C4-2B (cell line): ENCODE data around the gene ALOX5AP.

Experiments
- H3K27ac ChIP-seq: fragments of 450-650 bp; 2 replicates; pipeline ENCODE4 v1.5.1; 2017
- ZFX ChIP-seq: fragments of 450-650 bp; IDR thresholded peaks from 2 replicates; pipeline ENCODE4 v1.6.1; 2017
- TF ChIP-seq, protein P1 (sequence below): fragments of 450-650 bp; conservative IDR thresholded peaks from 2 replicates; pipeline ENCODE4 v1.5.1; 2017; ENCODE audit warnings: mild to moderate bottlenecking

ALOX5AP gene

DNA sequence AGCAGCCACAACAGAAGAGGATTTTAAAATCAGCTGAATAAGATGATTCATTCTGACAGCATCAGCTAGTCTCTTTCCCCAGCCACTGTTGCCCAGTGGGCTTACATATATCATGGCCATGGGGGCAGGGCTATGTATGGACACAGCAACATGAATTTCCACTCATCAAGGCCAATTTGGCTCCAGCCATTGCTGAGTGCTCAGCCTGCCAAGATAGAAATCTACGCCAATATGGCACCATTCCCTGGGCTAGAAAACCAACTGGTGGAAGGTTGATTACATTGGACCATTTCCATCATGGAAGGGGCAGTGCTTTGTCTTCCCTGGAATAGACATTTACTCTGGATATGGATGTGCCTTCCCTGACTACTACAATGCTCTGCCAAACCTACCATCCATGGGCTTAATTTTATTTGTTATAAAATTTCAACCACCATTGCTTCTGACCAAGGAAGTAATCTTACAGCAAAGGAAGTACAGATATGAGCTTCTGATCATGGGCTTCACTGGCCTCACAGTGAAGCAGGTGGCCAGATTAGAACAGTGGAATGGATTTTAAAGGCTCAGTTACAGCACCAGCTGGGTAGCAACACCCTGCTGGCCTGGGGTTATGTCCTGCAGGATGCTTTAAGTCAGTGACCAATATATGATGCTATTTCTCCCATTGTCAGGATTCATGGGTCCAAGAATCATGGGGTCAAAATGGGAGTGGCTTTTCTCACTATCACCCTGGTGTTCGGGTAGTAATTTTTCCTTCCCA lies 9.8 kb upstream of the ALOX5AP start:
- peak overlapping the region; percentile 64; the same call in 1 of the 2 replicates for H3K27ac ChIP-seq
- TF ChIP-seq, protein P1, sequence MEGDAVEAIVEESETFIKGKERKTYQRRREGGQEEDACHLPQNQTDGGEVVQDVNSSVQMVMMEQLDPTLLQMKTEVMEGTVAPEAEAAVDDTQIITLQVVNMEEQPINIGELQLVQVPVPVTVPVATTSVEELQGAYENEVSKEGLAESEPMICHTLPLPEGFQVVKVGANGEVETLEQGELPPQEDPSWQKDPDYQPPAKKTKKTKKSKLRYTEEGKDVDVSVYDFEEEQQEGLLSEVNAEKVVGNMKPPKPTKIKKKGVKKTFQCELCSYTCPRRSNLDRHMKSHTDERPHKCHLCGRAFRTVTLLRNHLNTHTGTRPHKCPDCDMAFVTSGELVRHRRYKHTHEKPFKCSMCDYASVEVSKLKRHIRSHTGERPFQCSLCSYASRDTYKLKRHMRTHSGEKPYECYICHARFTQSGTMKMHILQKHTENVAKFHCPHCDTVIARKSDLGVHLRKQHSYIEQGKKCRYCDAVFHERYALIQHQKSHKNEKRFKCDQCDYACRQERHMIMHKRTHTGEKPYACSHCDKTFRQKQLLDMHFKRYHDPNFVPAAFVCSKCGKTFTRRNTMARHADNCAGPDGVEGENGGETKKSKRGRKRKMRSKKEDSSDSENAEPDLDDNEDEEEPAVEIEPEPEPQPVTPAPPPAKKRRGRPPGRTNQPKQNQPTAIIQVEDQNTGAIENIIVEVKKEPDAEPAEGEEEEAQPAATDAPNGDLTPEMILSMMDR, result no peak
- no peak for TF ChIP-seq ZFX

DNA sequence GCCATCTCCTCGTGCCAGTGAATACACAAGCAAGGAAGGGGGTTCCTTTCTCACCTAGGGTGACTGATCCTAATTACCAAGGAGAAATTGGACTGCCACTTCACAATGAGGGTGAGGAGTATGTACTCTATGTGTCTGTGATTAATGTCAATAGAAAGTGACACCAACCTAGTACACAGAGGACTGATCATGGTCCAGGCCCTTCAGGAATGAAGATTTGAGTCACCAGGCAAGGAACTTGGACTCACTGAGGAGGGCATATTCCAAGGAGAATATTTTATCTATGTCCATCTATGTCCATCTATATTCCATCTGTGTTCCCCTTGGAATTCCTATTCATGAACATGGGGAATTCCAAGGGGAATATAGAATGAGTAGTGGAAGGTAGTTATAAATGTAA lies 9.2 kb upstream of the ALOX5AP start:
- H3K27ac ChIP-seq, result peak overlapping the region; percentile 64; the same call in 1 of the 2 replicates
- TF ChIP-seq, protein P1, result no peak
- no peak for TF ChIP-seq ZFX

DNA sequence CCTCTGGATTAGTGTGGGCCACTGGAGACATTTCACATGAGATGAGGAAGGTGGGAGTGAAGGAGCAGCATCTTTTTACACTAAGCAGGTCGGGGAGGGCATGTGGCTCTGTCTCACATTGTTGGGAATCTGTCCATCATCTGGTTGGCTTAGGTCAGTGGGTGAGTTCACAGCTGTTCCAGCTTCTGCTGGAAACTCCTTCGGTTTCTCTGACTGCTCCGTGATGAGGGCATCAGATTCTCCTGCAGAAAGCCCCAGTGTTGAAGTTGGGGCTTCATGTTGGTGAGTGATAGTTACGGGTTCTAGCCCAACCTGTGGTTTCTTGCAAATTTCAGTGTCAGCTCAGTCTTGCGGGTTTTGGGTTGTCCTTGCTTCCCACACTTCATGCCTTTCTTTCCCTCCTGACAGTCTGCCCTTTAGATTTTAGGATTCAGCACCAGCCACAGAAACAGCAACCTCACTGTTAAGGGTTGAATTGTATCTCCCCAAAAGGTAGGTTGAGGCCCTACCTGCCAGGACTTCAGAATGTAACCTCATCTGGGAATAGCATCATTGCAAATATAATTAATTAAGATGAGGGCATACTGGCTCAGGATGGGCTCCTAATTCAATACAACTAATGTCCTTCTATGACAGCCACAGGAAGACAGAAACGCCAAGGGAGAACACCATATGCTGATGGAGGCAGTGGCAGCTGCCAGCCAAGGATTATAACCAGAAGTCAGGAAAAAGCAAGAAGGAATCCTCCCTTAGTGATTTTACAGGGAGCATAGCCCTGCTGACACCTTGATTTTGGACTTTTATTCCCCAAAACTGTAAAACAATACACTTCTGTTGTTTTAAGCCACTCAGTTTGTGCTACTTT lies 7.6 kb upstream of the ALOX5AP start:
- TF ChIP-seq, protein P1, result no peak
- TF ChIP-seq ZFX, result no peak
- H3K27ac ChIP-seq, result no peak overlapping the region

DNA sequence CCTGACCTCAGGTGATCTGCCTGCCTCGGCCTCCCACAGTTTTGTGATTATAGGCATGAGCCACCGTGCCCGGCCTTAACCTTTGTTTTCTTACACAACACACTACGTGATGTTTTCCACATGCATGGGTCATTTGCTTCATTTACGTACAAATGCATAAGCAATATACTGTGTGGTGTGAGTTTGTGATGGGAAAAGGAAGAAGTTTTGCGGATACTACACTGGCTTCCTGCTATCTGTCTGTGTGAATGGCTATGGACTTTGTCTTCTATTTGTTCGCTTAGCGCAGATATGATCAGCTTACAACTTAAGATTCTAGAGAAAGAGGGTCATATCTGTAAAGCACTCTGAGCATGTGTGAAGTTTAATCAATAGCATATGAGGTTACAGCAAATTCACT lies 5.5 kb upstream of the ALOX5AP start:
- H3K27ac ChIP-seq, result no peak overlapping the region
- no peak for TF ChIP-seq ZFX
- TF ChIP-seq, protein P1, result no peak

DNA sequence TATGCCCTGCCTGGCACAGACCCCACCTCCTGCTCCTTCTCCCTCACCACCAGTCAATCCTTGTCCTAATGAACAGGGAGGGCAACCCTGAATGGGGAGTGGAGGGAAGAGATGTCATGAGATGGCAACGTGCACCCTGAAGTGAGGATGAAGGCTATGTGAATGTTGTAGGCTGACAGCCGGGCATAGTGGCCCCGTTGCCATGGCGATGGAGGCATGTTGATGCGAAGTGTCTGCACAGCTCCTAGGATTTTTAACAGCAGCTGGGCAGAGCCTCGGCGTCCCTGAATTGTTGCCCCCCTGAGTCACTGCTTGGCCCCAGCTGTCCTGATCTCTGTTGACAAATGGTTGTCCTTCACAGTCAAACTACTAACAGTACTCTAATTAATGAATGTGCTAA lies 4.8 kb upstream of the ALOX5AP start:
- H3K27ac ChIP-seq, result no peak overlapping the region
- no peak for TF ChIP-seq ZFX
- TF ChIP-seq, protein P1, result no peak

DNA sequence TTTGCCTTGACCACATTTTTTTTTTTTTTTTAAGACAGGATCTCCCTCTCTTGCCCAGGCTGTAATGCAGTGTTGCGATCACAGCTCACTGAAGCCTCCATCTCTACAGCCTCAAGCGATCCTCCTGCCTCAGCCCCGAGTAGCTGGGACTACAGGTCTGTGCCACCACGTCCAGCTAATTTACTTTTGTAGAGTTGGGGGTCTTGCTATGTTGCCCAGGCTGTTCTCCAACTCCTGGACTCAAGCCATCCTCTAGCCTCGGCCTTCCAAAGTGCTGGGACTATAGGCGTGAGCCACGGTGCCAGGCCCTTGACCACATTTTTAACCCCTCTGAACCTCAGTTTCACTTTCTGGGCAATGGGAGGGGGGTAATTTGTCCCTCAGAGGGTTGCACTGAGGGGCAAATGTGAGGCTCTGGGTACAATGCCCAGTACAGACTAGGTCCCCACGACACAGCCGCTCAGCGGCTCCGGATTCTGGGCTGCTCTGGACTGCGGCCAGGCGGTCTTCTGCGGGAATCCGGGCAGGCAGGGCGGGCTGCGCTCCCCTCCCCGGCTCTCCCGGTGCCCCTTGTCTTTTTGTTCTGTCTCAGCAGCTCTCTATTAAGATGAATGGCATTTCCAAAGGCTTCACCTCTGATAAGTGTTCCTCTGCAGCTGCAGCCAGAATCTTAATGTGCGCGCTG lies 3.8 kb upstream of the ALOX5AP start:
- H3K27ac ChIP-seq, result no peak overlapping the region
- TF ChIP-seq ZFX, result no peak
- TF ChIP-seq, protein P1, result no peak

DNA sequence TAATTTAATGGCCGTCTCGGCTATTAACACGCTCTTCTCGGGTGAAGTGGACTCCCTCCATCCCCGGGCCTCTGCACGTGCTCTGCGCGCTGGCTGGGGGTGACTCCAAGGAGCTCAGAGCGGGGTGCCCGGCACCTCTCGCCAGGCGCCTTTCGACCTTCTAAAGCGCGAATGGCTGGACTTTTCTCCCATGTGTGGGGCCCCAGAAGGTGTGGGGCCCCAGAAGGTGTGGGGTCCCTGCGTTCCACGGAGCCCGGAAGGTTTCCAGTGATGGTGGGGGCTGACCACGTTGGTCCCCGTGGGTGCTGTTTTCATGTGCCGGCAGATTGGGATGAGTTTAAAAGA lies 3.3 kb upstream of the ALOX5AP start:
- TF ChIP-seq ZFX, result no peak
- TF ChIP-seq, protein P1, result no peak
- no peak overlapping the region for H3K27ac ChIP-seq
